SU-DHL-6 (cell line): ENCODE measurements around the gene ZDHHC24.

Experiments
- CTCF ChIP-seq: fragments of 200-600 bp; sonication (generic); IDR thresholded peaks from one replicate; pipeline ENCODE4 v1.5.1; 2017; ENCODE audit warnings: antibody characterized with exemption, mild to moderate bottlenecking, low read length, moderate library complexity; ENCODE audit not compliant: insufficient read depth, poor library complexity, severe bottlenecking
- EZH2phosphoT487 ChIP-seq: fragments of 200-600 bp; sonication (generic), shearing (Covaris generic); conservative IDR thresholded peaks from 2 replicates; pipeline ENCODE4 v1.6.1; 2018; ENCODE audit warnings: mild to moderate bottlenecking, antibody characterized with exemption, low read length, moderate library complexity, mixed read lengths

- TF ChIP-seq CTCF (no peak), EZH2phosphoT487 (no peak)
These were observed at the start of gene ZDHHC24 for GRCh38 chr11:66545701-66546367.
